Fibroblast of lung (primary cell): ENCODE results near the gene ZNF618. TPM values are rescaled to one million over a fixed set of nuclear protein-coding genes. Genes with fewer than 3 reads are reported as not detected.

Experiments used
- DNase-seq, 2 donors: peaks; one replicate each; pipeline versions ENCODE4 v3.0.0 to v3.0.0-alpha.2; 2010; ENCODE audit warnings: low read depth in 2 of 2
- H2AFZ ChIP-seq: 2 replicates; pipeline ENCODE4 v1.5.1; 2012; ENCODE audit warnings: low read length, control low read depth, inconsistent platforms
- H3K27ac ChIP-seq: 2 replicates; pipeline ENCODE4 v1.5.1; 2011; ENCODE audit warnings: low read length, control low read depth; ENCODE audit not compliant: insufficient read depth
- H3K27me3 ChIP-seq: 2 replicates; pipeline ENCODE4 v1.5.1; 2011; ENCODE audit warnings: mild to moderate bottlenecking, low read length; ENCODE audit not compliant: control insufficient read depth, insufficient read depth
- H3K36me3 ChIP-seq: 2 replicates; pipeline ENCODE4 v1.5.1; 2011; ENCODE audit warnings: low read length; ENCODE audit not compliant: control insufficient read depth, insufficient read depth
- H3K4me1 ChIP-seq: 2 replicates; pipeline ENCODE4 v1.5.1; 2011; ENCODE audit warnings: low read length; ENCODE audit not compliant: control insufficient read depth, insufficient read depth; ENCODE audit errors: extremely low read depth
- H3K4me2 ChIP-seq: 2 replicates; pipeline ENCODE4 v1.5.1; 2011; ENCODE audit warnings: low read length, control low read depth; ENCODE audit not compliant: insufficient read depth; ENCODE audit errors: extremely low read depth
- H3K4me3 ChIP-seq, 4 experiments: fragments of 200-600 bp in 1 of 4; sonication (generic) in 1 of 4; replicated peaks in 1 of 4; 2 replicates each; pipeline ENCODE4 v1.5.1; 2011 to 2016; ENCODE audit warnings: low read length in 4 of 4, low read depth in 3 of 4, mild to moderate bottlenecking in 3 of 4, control low read depth in 2 of 4, inconsistent platforms in 1 of 4, mixed read lengths in 1 of 4; ENCODE audit not compliant: insufficient read depth in 1 of 4; ENCODE audit errors: control extremely low read depth in 1 of 4
- H3K79me2 ChIP-seq: 2 replicates; pipeline ENCODE4 v1.5.1; 2012; ENCODE audit warnings: mild to moderate bottlenecking, low read length, inconsistent platforms; ENCODE audit not compliant: control insufficient read depth, insufficient read depth
- H3K9ac ChIP-seq: 2 replicates; pipeline ENCODE4 v1.5.1; 2011; ENCODE audit warnings: mild to moderate bottlenecking, low read length, control low read depth; ENCODE audit not compliant: insufficient read depth
- H3K9me3 ChIP-seq: 2 replicates; pipeline ENCODE4 v1.5.1; 2012; ENCODE audit warnings: low read depth, low read length; ENCODE audit not compliant: control insufficient read depth, insufficient read depth
- H4K20me1 ChIP-seq: 2 replicates; pipeline ENCODE4 v1.5.1; 2011; ENCODE audit warnings: low read length; ENCODE audit not compliant: control insufficient read depth, insufficient read depth; ENCODE audit errors: extremely low read depth
- CTCF ChIP-seq, 2 donors: IDR thresholded peaks in 1 of 2; conservative IDR thresholded peaks in 1 of 2; 1 replicate in 1 of 2; 2 replicates in 1 of 2; pipeline ENCODE4 v1.5.1; 2011 to 2012; ENCODE audit warnings: low read length in 2 of 2, control low read depth in 1 of 2, inconsistent platforms in 1 of 2, low read depth in 1 of 2, mild to moderate bottlenecking in 1 of 2
- EZH2 ChIP-seq: IDR thresholded peaks from 2 replicates; pipeline ENCODE4 v1.5.1; 2012; ENCODE audit warnings: low read length, control low read depth, mild to moderate bottlenecking; ENCODE audit errors: missing control alignments
- polyA plus RNA-seq, 2 donors: library from polyadenylated mRNA; depleted of rRNA in 1 of 2; stranded (reverse) in 1 of 2; unstranded in 1 of 2; fragments of >200 nt; gene quantifications; 2 replicates each; pipeline ENCODE4 v1.2.1, GENCODE V29; 2011 to 2012; ENCODE audit warnings: missing spikeins in 1 of 2
- total RNA-seq: library from RNA; depleted of rRNA; stranded (reverse); fragments of >200 nt; gene quantifications from 2 replicates; pipeline ENCODE4 v1.2.1, GENCODE V29; 2014

The ZNF618 gene
- total and polyA plus RNA-seq, 2 donors (not counting 1 experiment from before 2014, with no cell fraction given), result 6.6 to 8.6 TPM

- H3K9ac ChIP-seq, result no peak overlapping the region
- TF ChIP-seq EZH2, result no peak
- no peak for TF ChIP-seq CTCF (conservative IDR thresholded peaks at IDR 0.05 in 1 of 2, IDR thresholded peaks at IDR 0.05 in 1 of 2; ENCODE audit: low read depth in 1 of 2, low read length in 2 of 2)
These were observed 217.8 kb downstream of the ZNF618 start for GRCh38 chr9:114093761-114094505.

GRCh38 chr9:114094971-114095370 is 218.9 kb downstream of the ZNF618 start:
- Histone ChIP-seq H3K9me3 (no peaks in the 10 kb centered on the region), H3K9ac (no peak overlapping the region), H3K36me3 (no peaks in the 10 kb centered on the region), H3K27me3 (peaks cover 18% of the 10 kb centered on the region), H3K4me1 (no peaks in the 10 kb centered on the region), H3K79me2 (no peaks in the 10 kb centered on the region), H4K20me1 (no peaks in the 10 kb centered on the region), H3K27ac (no peak overlapping the region), H3K4me3 (no peak overlapping the region), H3K4me2 (no peak overlapping the region), H2AFZ (no peak overlapping the region)
- DNase-seq, result no peak
- TF ChIP-seq CTCF (conservative IDR thresholded peaks at IDR 0.05 in 1 of 2, IDR thresholded peaks at IDR 0.05 in 1 of 2; ENCODE audit: low read depth in 1 of 2, low read length in 2 of 2), result no peak
- no peak for TF ChIP-seq EZH2

More at GRCh38 chr9:114093761-114094505, 217.8 kb downstream of the ZNF618 start:
- Histone ChIP-seq H3K36me3 (no peaks in the 10 kb centered on the region), H3K4me2 (no peak overlapping the region), H3K4me3 (no peak overlapping the region), H3K27ac (no peak overlapping the region), H3K27me3 (peaks cover 13% of the 10 kb centered on the region), H3K9me3 (no peaks in the 10 kb centered on the region), H2AFZ (no peak overlapping the region), H3K79me2 (no peaks in the 10 kb centered on the region), H4K20me1 (no peaks in the 10 kb centered on the region), H3K4me1 (no peaks in the 10 kb centered on the region)
- no peak for DNase-seq

GRCh38 chr9:114096041-114096511 is 220.0 kb downstream of the ZNF618 start:
- Histone ChIP-seq H3K4me2 (no peak overlapping the region), H3K9me3 (no peaks in the 10 kb centered on the region), H3K27me3 (peaks cover 25% of the 10 kb centered on the region), H3K27ac (no peak overlapping the region), H3K36me3 (no peaks in the 10 kb centered on the region), H3K9ac (no peak overlapping the region), H2AFZ (no peak overlapping the region), H3K4me1 (no peaks in the 10 kb centered on the region), H3K79me2 (no peaks in the 10 kb centered on the region), H3K4me3 (no peak overlapping the region), H4K20me1 (no peaks in the 10 kb centered on the region)
- no peak for DNase-seq
- TF ChIP-seq EZH2 (no peak), CTCF (conservative IDR thresholded peaks at IDR 0.05 in 1 of 2, IDR thresholded peaks at IDR 0.05 in 1 of 2; ENCODE audit: low read depth in 1 of 2, low read length in 2 of 2) (no peak)
